A549 (cell line): Measurements from ENCODE around the gene CALR3. TPM values are rescaled to one million over a fixed set of nuclear protein-coding genes. Genes with fewer than 3 reads are reported as not detected.

Experiments used
- ATAC-seq, 2 experiments: fragments of 200-7000 bp in 1 of 2; fragments of >200 bp in 1 of 2; cut with Nextera tagmentation in 1 of 2; cut with Tn5 transposase in 1 of 2; 3 replicates each; pipeline versions ENCODE4 v1.8.0 to v1.9.1; 2018 to 2020; ENCODE audit warnings: mild to moderate bottlenecking in 1 of 2, moderate library complexity in 1 of 2
- CTCF ChIA-PET: fragments of 300-600 bp; sonication (Branson Sonifier 250); formaldehyde crosslinking; extraction: SDS; loops from one replicate; lab custom pipeline; 2021; ENCODE audit warnings: antibody characterized with exemption, inconsistent platforms; lab: Yijun Ruan, JAX
- POLR2A ChIA-PET: fragments of 350-600 bp; formaldehyde crosslinking; extraction: SDS; loops from one replicate; lab custom pipeline; 2021; ENCODE audit warnings: antibody characterized with exemption, inconsistent platforms; lab: Yijun Ruan, JAX
- DNase-seq, 2 experiments: peaks; one replicate each; pipeline versions ENCODE4 v3.0.0 to v3.0.0-alpha.2; 2011 to 2016; ENCODE audit warnings: low read depth in 1 of 2, low spot score in 1 of 2
- FAIRE-seq: peaks from 2 replicates; lab custom pipeline; 2011; peaks lifted over from hg19 to GRCh38; lab: Jason Lieb, UNC
- H3K27ac ChIP-seq, 2 experiments: fragments of >200 bp; sonication (Bioruptor Twin); formaldehyde crosslinking; 3 replicates each; pipeline ENCODE4 v1.5.1; 2016 to 2017
- H3K4me1 ChIP-seq: fragments of >200 bp; sonication (Bioruptor Twin); formaldehyde crosslinking; 3 replicates; pipeline ENCODE4 v1.6.1; 2016
- H3K4me2 ChIP-seq: fragments of >200 bp; sonication (Bioruptor Twin); formaldehyde crosslinking; 3 replicates; pipeline ENCODE4 v1.6.1; 2016
- H3K4me3 ChIP-seq: fragments of >200 bp; sonication (Bioruptor Twin); formaldehyde crosslinking; 3 replicates; pipeline ENCODE4 v1.5.1; 2016
- H3K9me3 ChIP-seq: fragments of >200 bp; sonication (Bioruptor Twin); formaldehyde crosslinking; 3 replicates; pipeline ENCODE4 v1.6.1; 2016
- BHLHE40 ChIP-seq: IDR thresholded peaks from 2 replicates; pipeline ENCODE4 v1.6.1; 2012; ENCODE audit warnings: low read depth, low read length, inconsistent platforms
- CBX2 ChIP-seq: fragments of 200-600 bp; sonication (generic); IDR thresholded peaks from 2 replicates; pipeline ENCODE4 v1.6.1; 2016; ENCODE audit warnings: low read depth, mild to moderate bottlenecking, borderline replicate concordance
- CBX8 ChIP-seq: fragments of 200-600 bp; sonication (generic); IDR thresholded peaks from 2 replicates; pipeline ENCODE4 v1.6.1; 2016
- CEBPB ChIP-seq, 2 experiments: fragments of >200 bp in 1 of 2; sonication (Bioruptor Twin) in 1 of 2; formaldehyde crosslinking in 1 of 2; IDR thresholded peaks; 2 replicates each; pipeline ENCODE4 v1.6.1; 2012 to 2016
- CHD2 ChIP-seq: fragments of 150-350 bp; IDR thresholded peaks from 2 replicates; pipeline ENCODE4 v1.6.1; 2014; ENCODE audit warnings: low read length; ENCODE audit not compliant: partially characterized antibody
- EHF ChIP-seq: fragments of 250-450 bp; sonication (Bioruptor Pico); IDR thresholded peaks from 2 replicates; pipeline ENCODE4 v1.5.0; 2020; ENCODE audit warnings: mild to moderate bottlenecking
- HDAC2 ChIP-seq: fragments of 200-600 bp; sonication (generic); IDR thresholded peaks from 2 replicates; pipeline ENCODE4 v1.6.1; 2016
- HEYL ChIP-seq: fragments of 250-450 bp; sonication (Bioruptor Pico); IDR thresholded peaks from 2 replicates; pipeline ENCODE4 v1.8.0; 2021; ENCODE audit warnings: mild to moderate bottlenecking, moderate library complexity
- JUN ChIP-seq, 2 experiments: fragments of >200 bp; sonication (Bioruptor Twin); formaldehyde crosslinking; IDR thresholded peaks; 2 replicates in 1 of 2; 3 replicates in 1 of 2; pipeline ENCODE4 v1.6.1; 2016 to 2017
- JUNB ChIP-seq: fragments of >200 bp; sonication (Bioruptor Twin); formaldehyde crosslinking; IDR thresholded peaks from 2 replicates; pipeline ENCODE4 v1.6.1; 2016
- MAFK ChIP-seq: fragments of 450-650 bp; IDR thresholded peaks from 2 replicates; pipeline ENCODE4 v1.6.1; 2014; ENCODE audit not compliant: partially characterized antibody
- MYC ChIP-seq: IDR thresholded peaks from 2 replicates; pipeline ENCODE4 v1.6.1; 2012; ENCODE audit warnings: mild to moderate bottlenecking, inconsistent platforms, low read length, improper control_type of control experiment, borderline replicate concordance
- NFE2L2 ChIP-seq: fragments of 150-350 bp; conservative IDR thresholded peaks from 2 replicates; pipeline ENCODE4 v1.6.1; 2014; ENCODE audit warnings: low read length
- NPAS2 ChIP-seq: fragments of 250-450 bp; sonication (Bioruptor Pico); IDR thresholded peaks from 2 replicates; pipeline ENCODE4 v1.8.0; 2022; ENCODE audit warnings: mild to moderate bottlenecking, moderate library complexity, borderline replicate concordance
- RAD21 ChIP-seq, 2 experiments: fragments of >200 bp in 1 of 2; sonication (Bioruptor Twin) in 1 of 2; formaldehyde crosslinking in 1 of 2; IDR thresholded peaks in 1 of 2; conservative IDR thresholded peaks in 1 of 2; 2 replicates in 1 of 2; 3 replicates in 1 of 2; pipeline ENCODE4 v1.6.1; 2012 to 2018; ENCODE audit warnings: inconsistent platforms in 1 of 2
- RCOR1 ChIP-seq: fragments of 150-350 bp; IDR thresholded peaks from 2 replicates; pipeline ENCODE4 v1.6.1; 2014; ENCODE audit warnings: antibody characterized with exemption, low read length, low read depth
- SMC3 ChIP-seq: fragments of >200 bp; sonication (Bioruptor Twin); formaldehyde crosslinking; IDR thresholded peaks from 3 replicates; pipeline ENCODE4 v1.6.1; 2018; ENCODE audit warnings: inconsistent platforms
- TFCP2L1 ChIP-seq: fragments of 250-450 bp; sonication (Bioruptor Pico); IDR thresholded peaks from 2 replicates; pipeline ENCODE4 v1.5.0; 2021; ENCODE audit warnings: mild to moderate bottlenecking
- WGBS: methylation state at CpG from one replicate; pipeline ENCODE4 v1.1.6; 2017; ENCODE audit errors: missing lambda C conversion rate; 5-methylcytosine and 5-hydroxymethylcytosine counted together
- polyA plus RNA-seq, 4 experiments: library from polyadenylated mRNA; depleted of rRNA in 3 of 4; stranded (reverse); fragments of >200 nt; fragmentation: RNase III in 1 of 4; extraction: RNeasy Plus Mini Kit Qiagen cat#74134 plus additional on column Dnase treatment in 1 of 4; gene quantifications; 2 replicates in 3 of 4; 3 replicates in 1 of 4; pipeline ENCODE4 v1.2.3, GENCODE V29; 2011 to 2017
- TF ChIP-seq, protein P1 (sequence below): fragments of >200 bp; sonication (Bioruptor Twin); formaldehyde crosslinking; IDR thresholded peaks from 3 replicates; pipeline ENCODE4 v1.5.1; 2016
- TF ChIP-seq, protein P2 (sequence below): IDR thresholded peaks from 2 replicates; pipeline ENCODE4 v1.6.1; 2012; ENCODE audit warnings: low read depth, borderline replicate concordance
- TF ChIP-seq, protein P3 (sequence below): fragments of 150-350 bp; IDR thresholded peaks from 2 replicates; pipeline ENCODE4 v1.6.1; 2014; ENCODE audit warnings: low read depth, mild to moderate bottlenecking, low read length
- TF ChIP-seq, protein P4 (sequence below): IDR thresholded peaks from 2 replicates; pipeline ENCODE4 v1.6.1; 2012
- TF ChIP-seq, protein P5 (sequence below): fragments of 250-450 bp; sonication (Bioruptor Pico); IDR thresholded peaks from 2 replicates; pipeline ENCODE4 v1.5.0; 2020; ENCODE audit warnings: low read depth, mild to moderate bottlenecking, moderate library complexity
- TF ChIP-seq, protein P6 (sequence below): fragments of >200 bp; sonication (Bioruptor Twin); formaldehyde crosslinking; IDR thresholded peaks from 2 replicates; pipeline ENCODE4 v1.6.1; 2016

The CALR3 gene
- polyA plus RNA-seq, 2 of the 4 experiments (the other 2 are of a cell fraction): 0.10 TPM; not detected in 1

DNA sequence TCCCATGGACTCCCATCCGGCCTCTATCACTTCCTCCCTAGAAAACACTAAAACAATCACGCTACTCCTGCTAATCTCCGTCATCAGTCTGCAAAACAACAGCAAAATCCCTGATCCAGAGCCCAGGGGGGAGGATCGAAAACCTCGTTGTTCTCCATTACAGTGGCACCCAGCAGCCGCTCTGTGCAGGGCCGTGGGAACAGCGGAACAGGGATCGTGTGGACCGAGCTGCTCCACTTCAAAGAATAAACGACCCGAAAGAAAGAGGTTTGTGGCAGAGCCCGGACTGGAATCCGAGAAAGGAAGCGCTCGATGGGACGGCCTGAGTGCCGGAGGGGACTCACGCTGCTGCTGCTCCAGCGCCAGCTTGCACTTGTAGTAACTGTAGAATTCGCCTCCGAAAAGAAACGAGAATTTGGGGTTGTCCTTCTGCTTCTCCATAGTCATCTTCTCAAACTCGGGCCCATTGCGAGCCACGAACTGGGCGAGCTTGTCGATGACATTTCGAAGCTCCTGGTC is 45.6 kb upstream of the CALR3 start:
- Histone ChIP-seq H3K4me1 (peaks cover 12% of the 10 kb centered on the region), H3K27ac (peak overlapping the region; percentile 95 to 98), H3K4me2 (peak overlapping the region; percentile 89), H3K9me3 (no peaks in the 10 kb centered on the region), H3K4me3 (peak overlapping the region; percentile 82)
- no peak for DNase-seq
- no peak for FAIRE-seq
- TF ChIP-seq NPAS2 (CRISPR knock-in tag): no peak
- no peak for TF ChIP-seq HEYL (CRISPR knock-in tag)
- no peak for TF ChIP-seq NFE2L2
- TF ChIP-seq, protein P1, sequence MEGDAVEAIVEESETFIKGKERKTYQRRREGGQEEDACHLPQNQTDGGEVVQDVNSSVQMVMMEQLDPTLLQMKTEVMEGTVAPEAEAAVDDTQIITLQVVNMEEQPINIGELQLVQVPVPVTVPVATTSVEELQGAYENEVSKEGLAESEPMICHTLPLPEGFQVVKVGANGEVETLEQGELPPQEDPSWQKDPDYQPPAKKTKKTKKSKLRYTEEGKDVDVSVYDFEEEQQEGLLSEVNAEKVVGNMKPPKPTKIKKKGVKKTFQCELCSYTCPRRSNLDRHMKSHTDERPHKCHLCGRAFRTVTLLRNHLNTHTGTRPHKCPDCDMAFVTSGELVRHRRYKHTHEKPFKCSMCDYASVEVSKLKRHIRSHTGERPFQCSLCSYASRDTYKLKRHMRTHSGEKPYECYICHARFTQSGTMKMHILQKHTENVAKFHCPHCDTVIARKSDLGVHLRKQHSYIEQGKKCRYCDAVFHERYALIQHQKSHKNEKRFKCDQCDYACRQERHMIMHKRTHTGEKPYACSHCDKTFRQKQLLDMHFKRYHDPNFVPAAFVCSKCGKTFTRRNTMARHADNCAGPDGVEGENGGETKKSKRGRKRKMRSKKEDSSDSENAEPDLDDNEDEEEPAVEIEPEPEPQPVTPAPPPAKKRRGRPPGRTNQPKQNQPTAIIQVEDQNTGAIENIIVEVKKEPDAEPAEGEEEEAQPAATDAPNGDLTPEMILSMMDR: no peak
- TF ChIP-seq RAD21 (conservative IDR thresholded peaks at IDR 0.05 in 1 of 2, IDR thresholded peaks at IDR 0.05 in 1 of 2): no peak
- TF ChIP-seq TFCP2L1: no peak
- TF ChIP-seq, protein P2, sequence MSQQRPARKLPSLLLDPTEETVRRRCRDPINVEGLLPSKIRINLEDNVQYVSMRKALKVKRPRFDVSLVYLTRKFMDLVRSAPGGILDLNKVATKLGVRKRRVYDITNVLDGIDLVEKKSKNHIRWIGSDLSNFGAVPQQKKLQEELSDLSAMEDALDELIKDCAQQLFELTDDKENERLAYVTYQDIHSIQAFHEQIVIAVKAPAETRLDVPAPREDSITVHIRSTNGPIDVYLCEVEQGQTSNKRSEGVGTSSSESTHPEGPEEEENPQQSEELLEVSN: no peak
- no peak for TF ChIP-seq CBX8
- no peak for TF ChIP-seq MAFK
- no peak for TF ChIP-seq SMC3
- TF ChIP-seq MYC: no peak
- no peak for TF ChIP-seq BHLHE40
- TF ChIP-seq CBX2: no peak
- TF ChIP-seq HDAC2: no peak
- no peak for TF ChIP-seq JUNB
- no peak for TF ChIP-seq JUN (IDR thresholded peaks at IDR 0.05)
- TF ChIP-seq, protein P3, sequence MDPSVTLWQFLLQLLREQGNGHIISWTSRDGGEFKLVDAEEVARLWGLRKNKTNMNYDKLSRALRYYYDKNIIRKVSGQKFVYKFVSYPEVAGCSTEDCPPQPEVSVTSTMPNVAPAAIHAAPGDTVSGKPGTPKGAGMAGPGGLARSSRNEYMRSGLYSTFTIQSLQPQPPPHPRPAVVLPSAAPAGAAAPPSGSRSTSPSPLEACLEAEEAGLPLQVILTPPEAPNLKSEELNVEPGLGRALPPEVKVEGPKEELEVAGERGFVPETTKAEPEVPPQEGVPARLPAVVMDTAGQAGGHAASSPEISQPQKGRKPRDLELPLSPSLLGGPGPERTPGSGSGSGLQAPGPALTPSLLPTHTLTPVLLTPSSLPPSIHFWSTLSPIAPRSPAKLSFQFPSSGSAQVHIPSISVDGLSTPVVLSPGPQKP: no peak
- POLR2A ChIA-PET: interaction anchor here (0.5 to 1.1 kb wide), 2 partner anchors 10 to 21 kb away, joined by 3 read pairs; no protein-coding TSS in a partner anchor
- peak; percentile 9 to 15; a peak in 3 of 6 replicates for ATAC-seq
- WGBS: 2% methylated on average over 19 of the region's 29 CpGs
- CTCF ChIA-PET: interaction anchor here (0.5 kb wide), 1 partner anchor 217 kb away, joined by 3 read pairs; no protein-coding TSS in a partner anchor

DNA sequence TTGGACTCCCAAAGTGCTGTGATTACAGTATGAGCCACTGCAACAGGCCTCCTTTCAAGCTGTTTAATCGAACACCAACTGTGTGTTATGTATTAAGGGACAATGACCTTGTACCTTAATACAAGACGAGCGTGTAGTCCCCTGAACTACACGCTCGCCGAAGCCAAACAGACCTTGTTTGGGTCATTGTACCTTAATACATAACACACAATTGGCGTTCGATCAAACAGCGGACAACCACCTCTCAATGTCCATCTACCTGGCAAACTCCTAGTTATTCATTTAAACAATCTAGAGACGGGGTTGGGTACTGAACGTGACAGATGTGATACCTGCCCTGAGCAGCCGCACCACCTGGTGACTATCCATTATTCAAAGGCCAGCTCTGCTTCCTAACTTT is 45.0 kb upstream of the CALR3 start:
- ChIA-PET CTCF (no interaction called here), POLR2A (no interaction called here)
- Histone ChIP-seq H3K4me2 (peak overlapping the region; percentile 89), H3K9me3 (no peaks in the 10 kb centered on the region), H3K4me3 (peak overlapping the region; percentile 82), H3K4me1 (peaks cover 12% of the 10 kb centered on the region), H3K27ac (peak overlapping the region in 1 of 2 experiments; percentile 98; a peak in 3 of 6 replicates)
- ATAC-seq: no peak
- TF ChIP-seq, protein P4, sequence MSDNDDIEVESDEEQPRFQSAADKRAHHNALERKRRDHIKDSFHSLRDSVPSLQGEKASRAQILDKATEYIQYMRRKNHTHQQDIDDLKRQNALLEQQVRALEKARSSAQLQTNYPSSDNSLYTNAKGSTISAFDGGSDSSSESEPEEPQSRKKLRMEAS: no peak
- TF ChIP-seq CEBPB (IDR thresholded peaks at IDR 0.05): no peak
- WGBS: 79% methylated on average over 12 of the region's 12 CpGs
- no peak for DNase-seq
- FAIRE-seq: no peak

DNA sequence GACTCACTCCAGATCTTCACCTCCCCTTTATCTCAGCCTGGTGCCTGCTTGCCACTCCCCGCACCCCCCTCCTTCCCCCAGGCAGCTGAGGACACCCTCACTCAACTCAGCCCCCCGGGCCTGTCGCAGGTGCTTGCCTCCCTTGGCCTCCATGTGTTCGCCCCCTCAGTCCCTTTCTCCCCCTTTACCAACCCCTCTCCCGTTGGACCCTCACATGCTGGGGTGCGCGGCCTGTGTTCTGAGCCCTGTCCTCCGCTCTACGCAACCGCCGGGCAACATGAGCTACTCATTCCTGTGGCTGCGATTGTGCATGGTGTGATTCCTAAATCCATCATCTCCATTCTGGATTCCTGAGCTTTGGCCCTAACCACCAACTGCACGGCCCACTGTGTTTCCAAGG is 41.1 kb upstream of the CALR3 start:
- H3K9me3 ChIP-seq: no peaks in the 10 kb centered on the region
- no peak overlapping the region for H3K4me3 ChIP-seq
- FAIRE-seq (no peak), ATAC-seq (no peak), DNase-seq (no peak)
- CTCF ChIA-PET: interaction anchor here (0.8 to 1.5 kb wide), 2 partner anchors 11 to 31 kb away, joined by 3 to 5 read pairs; no protein-coding TSS in a partner anchor
- H3K27ac ChIP-seq: no peak overlapping the region
- peaks cover 7% of the 10 kb centered on the region for H3K4me1 ChIP-seq
- over 99% methylated on average over 13 of the region's 13 CpGs for WGBS
- POLR2A ChIA-PET: no interaction called here
- H3K4me2 ChIP-seq: no peak overlapping the region
- TF ChIP-seq, protein P5, sequence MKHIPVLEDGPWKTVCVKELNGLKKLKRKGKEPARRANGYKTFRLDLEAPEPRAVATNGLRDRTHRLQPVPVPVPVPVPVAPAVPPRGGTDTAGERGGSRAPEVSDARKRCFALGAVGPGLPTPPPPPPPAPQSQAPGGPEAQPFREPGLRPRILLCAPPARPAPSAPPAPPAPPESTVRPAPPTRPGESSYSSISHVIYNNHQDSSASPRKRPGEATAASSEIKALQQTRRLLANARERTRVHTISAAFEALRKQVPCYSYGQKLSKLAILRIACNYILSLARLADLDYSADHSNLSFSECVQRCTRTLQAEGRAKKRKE (CRISPR knock-in tag): no peak
- no peak for TF ChIP-seq MAFK
- no peak for TF ChIP-seq CEBPB (IDR thresholded peaks at IDR 0.05)
- no peak for TF ChIP-seq RCOR1
- TF ChIP-seq, protein P6, sequence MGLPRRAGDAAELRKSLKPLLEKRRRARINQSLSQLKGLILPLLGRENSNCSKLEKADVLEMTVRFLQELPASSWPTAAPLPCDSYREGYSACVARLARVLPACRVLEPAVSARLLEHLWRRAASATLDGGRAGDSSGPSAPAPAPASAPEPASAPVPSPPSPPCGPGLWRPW: no peak
- TF ChIP-seq, protein P3: no peak
- TF ChIP-seq CHD2: no peak
- TF ChIP-seq, protein P4: no peak
- TF ChIP-seq EHF (CRISPR knock-in tag): no peak
